ENCODE results near the gene WDR47. TPM values are rescaled to one million over a fixed set of nuclear protein-coding genes. Genes with fewer than 3 reads are reported as not detected.
"Not testable (repeated sequence)": the region's sequence is repeated elsewhere in the genome, so short reads cannot be mapped to it uniquely, and the experiment has no call there.

The WDR47 gene
- total RNA-seq, 1 experiment from 2014 or later: 21.0 TPM

DNA sequence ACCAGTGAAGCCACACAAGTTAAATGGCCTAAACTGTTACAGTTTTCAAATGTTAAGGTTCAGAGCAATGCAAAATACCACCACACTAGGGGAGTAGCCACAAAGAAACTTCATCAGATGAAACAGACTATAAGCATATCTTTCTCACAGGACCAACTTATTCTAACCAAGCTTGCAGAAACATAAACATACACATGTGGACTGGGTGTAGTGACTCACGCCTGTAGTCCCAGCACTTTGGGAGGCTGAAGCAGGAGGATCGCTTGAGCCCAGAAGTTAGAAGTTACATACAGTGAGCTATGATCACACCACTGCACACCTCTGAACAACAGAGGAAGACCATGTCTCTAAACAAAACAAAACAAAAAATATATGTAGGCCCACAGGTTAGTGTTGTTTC is 17.3 kb downstream of the WDR47 start:
- peaks cover 2% of the 10 kb centered on the region for H3K36me3 ChIP-seq (ENCODE audit: insufficient read depth, low read length, poor library complexity, severe bottlenecking)
- TF ChIP-seq, protein P1, sequence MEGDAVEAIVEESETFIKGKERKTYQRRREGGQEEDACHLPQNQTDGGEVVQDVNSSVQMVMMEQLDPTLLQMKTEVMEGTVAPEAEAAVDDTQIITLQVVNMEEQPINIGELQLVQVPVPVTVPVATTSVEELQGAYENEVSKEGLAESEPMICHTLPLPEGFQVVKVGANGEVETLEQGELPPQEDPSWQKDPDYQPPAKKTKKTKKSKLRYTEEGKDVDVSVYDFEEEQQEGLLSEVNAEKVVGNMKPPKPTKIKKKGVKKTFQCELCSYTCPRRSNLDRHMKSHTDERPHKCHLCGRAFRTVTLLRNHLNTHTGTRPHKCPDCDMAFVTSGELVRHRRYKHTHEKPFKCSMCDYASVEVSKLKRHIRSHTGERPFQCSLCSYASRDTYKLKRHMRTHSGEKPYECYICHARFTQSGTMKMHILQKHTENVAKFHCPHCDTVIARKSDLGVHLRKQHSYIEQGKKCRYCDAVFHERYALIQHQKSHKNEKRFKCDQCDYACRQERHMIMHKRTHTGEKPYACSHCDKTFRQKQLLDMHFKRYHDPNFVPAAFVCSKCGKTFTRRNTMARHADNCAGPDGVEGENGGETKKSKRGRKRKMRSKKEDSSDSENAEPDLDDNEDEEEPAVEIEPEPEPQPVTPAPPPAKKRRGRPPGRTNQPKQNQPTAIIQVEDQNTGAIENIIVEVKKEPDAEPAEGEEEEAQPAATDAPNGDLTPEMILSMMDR (conservative IDR thresholded peaks at IDR 0.05; ENCODE audit: low read depth, low read length): no peak
- no peak for TF ChIP-seq EZH2 (IDR thresholded peaks at IDR 0.05; ENCODE audit: borderline replicate concordance, low read depth, low read length, poor library complexity, severe bottlenecking)
- no peaks in the 10 kb centered on the region for H3K27me3 ChIP-seq (replicated peaks; ENCODE audit: insufficient read depth, low read depth, low read length, poor library complexity)
- intact Hi-C loops (cut with micrococcal nuclease; ENCODE audit: unreplicated experiment): no loop called here
- BruUV-seq (replicated peaks): no TSS peak
- ChIA-PET POLR2A (ENCODE audit: low non-redundant PET) (no interaction called here), CTCF (interaction anchor here (0.6 kb wide), 1 partner anchor 82 kb away, joined by 3 read pairs; no protein-coding TSS in a partner anchor)
- DNase-seq (ENCODE audit: low spot score): no peak
- H3K4me3 ChIP-seq (ENCODE audit: low read depth, low read length, poor library complexity, severe bottlenecking): no peak overlapping the region
- peaks cover 23% of the 10 kb centered on the region for H3K4me1 ChIP-seq (ENCODE audit: insufficient read depth, low read length, poor library complexity, severe bottlenecking)
- no peak overlapping the region for H3K27ac ChIP-seq (ENCODE audit: low read depth, low read length, poor library complexity, severe bottlenecking)
- H3K9me3 ChIP-seq (ENCODE audit: low read depth, low read length, poor library complexity, severe bottlenecking): no peaks in the 10 kb centered on the region

DNA sequence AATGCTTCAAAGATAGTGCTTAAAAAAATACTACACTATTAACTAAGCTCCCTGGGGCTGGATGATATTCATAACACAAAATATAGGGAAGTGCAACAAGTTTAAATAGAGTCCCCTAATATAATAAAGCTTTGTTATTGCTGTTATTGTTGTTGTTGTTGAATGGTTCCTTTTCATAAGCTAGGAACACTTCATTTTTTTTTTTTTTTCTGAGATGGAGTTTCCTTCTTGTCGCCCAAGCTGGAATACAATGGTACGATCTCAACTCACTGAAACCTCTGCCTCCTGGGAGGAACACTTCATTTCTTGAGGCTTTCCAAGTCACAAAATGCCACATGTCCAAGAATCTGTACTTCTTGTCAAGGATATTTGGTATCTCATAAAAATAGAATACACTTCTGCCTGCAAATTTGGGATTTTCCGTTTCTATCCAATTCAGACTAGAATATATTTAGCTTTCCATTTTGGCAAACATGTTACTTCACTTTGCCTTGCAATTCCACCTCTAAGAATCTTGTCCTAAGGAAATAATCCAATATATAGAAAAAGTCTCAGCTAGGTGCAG is 21.1 kb downstream of the WDR47 start:
- CTCF ChIA-PET: interaction anchor here (0.6 kb wide), 1 partner anchor 36 kb away, joined by 3 read pairs; no protein-coding TSS in a partner anchor
- no peak overlapping the region for H3K4me3 ChIP-seq (ENCODE audit: low read depth, low read length, poor library complexity, severe bottlenecking)
- DNase-seq (ENCODE audit: low spot score): no peak
- no TSS peak for BruUV-seq (replicated peaks)
- intact Hi-C loops (cut with micrococcal nuclease; ENCODE audit: unreplicated experiment): no loop called here
- no peaks in the 10 kb centered on the region for H3K9me3 ChIP-seq (ENCODE audit: low read depth, low read length, poor library complexity, severe bottlenecking)
- H3K27ac ChIP-seq (ENCODE audit: low read depth, low read length, poor library complexity, severe bottlenecking): no peak overlapping the region
- POLR2A ChIA-PET (ENCODE audit: low non-redundant PET): interaction anchor here (0.6 kb wide), 2 partner anchors 59 to 62 kb away, joined by 4 to 8 read pairs; no protein-coding TSS in a partner anchor
- H3K27me3 ChIP-seq (replicated peaks; ENCODE audit: insufficient read depth, low read depth, low read length, poor library complexity): no peaks in the 10 kb centered on the region
- H3K4me1 ChIP-seq (ENCODE audit: insufficient read depth, low read length, poor library complexity, severe bottlenecking): peaks cover 10% of the 10 kb centered on the region
- H3K36me3 ChIP-seq (ENCODE audit: insufficient read depth, low read length, poor library complexity, severe bottlenecking): peaks cover 8% of the 10 kb centered on the region
- TF ChIP-seq EZH2 (IDR thresholded peaks at IDR 0.05; ENCODE audit: borderline replicate concordance, low read depth, low read length, poor library complexity, severe bottlenecking): no peak
- TF ChIP-seq, protein P1 (conservative IDR thresholded peaks at IDR 0.05; ENCODE audit: low read depth, low read length): no peak

DNA sequence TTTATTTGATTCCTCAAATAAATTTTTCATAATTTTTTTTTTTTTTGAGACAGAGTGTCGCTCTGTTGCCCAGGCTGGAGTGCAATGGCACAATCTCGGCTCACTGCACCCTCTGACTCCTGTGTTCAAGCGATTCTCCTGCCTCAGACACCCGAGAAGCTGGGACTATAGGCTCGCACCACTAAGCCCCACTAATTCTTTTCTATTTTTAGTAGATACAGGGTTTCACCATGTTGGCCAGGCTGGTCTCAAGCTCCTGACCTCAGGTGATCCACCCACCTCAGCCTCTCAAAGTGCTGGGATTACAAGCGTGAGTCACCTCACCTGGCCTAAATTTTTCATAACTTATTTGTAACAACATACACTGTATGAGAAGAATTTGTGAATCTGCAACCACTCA is 24.2 kb downstream of the WDR47 start:
- intact Hi-C loops (cut with micrococcal nuclease; ENCODE audit: unreplicated experiment); H3K27me3 ChIP-seq (replicated peaks; ENCODE audit: insufficient read depth, low read depth, low read length, poor library complexity); H3K4me1 ChIP-seq (ENCODE audit: insufficient read depth, low read length, poor library complexity, severe bottlenecking); H3K4me3 ChIP-seq (ENCODE audit: low read depth, low read length, poor library complexity, severe bottlenecking); H3K9me3 ChIP-seq (ENCODE audit: low read depth, low read length, poor library complexity, severe bottlenecking); CTCF ChIA-PET; H3K27ac ChIP-seq (ENCODE audit: low read depth, low read length, poor library complexity, severe bottlenecking); BruUV-seq (replicated peaks); DNase-seq (ENCODE audit: low spot score); POLR2A ChIA-PET (ENCODE audit: low non-redundant PET): not testable (repeated sequence)
- H3K36me3 ChIP-seq (ENCODE audit: insufficient read depth, low read length, poor library complexity, severe bottlenecking): peaks cover 23% of the 10 kb centered on the region

DNA sequence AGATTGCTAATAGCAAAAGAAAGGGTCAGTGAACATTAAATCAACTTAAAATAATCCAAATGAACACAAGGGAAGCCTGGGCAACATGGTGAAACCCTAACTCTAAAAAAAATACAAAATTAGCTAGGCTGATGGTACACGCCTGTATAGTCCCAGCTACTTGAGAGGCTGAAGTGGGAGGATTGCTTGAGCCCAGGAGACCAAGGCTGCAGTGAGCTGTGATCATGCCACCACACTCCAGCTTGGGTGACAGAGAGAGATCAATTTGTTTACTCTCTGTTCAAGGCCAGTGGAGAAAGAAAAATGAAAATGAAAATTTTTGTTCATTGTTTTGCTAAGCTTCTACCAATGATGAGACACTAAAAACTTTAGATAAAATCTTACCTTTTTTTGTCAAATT is 24.8 kb downstream of the WDR47 start:
- H3K27ac ChIP-seq (ENCODE audit: low read depth, low read length, poor library complexity, severe bottlenecking): no peak overlapping the region
- no peak overlapping the region for H3K4me3 ChIP-seq (ENCODE audit: low read depth, low read length, poor library complexity, severe bottlenecking)
- no TSS peak for BruUV-seq (replicated peaks)
- H3K4me1 ChIP-seq (ENCODE audit: insufficient read depth, low read length, poor library complexity, severe bottlenecking): no peaks in the 10 kb centered on the region
- intact Hi-C loops (cut with micrococcal nuclease; ENCODE audit: unreplicated experiment): no loop called here
- H3K36me3 ChIP-seq (ENCODE audit: insufficient read depth, low read length, poor library complexity, severe bottlenecking): peaks cover 22% of the 10 kb centered on the region
- H3K9me3 ChIP-seq (ENCODE audit: low read depth, low read length, poor library complexity, severe bottlenecking): no peaks in the 10 kb centered on the region
- TF ChIP-seq, protein P1 (conservative IDR thresholded peaks at IDR 0.05; ENCODE audit: low read depth, low read length): no peak
- no peak for TF ChIP-seq EZH2 (IDR thresholded peaks at IDR 0.05; ENCODE audit: borderline replicate concordance, low read depth, low read length, poor library complexity, severe bottlenecking)
- no peak for DNase-seq (ENCODE audit: low spot score)
- POLR2A ChIA-PET (ENCODE audit: low non-redundant PET): no interaction called here
- CTCF ChIA-PET: no interaction called here
- no peaks in the 10 kb centered on the region for H3K27me3 ChIP-seq (replicated peaks; ENCODE audit: insufficient read depth, low read depth, low read length, poor library complexity)
